Fibroblast of pulmonary artery (primary cell): Measurements from ENCODE around the gene SCCPDH.
"Not testable (repeated sequence)": the region's sequence is repeated elsewhere in the genome, so short reads cannot be mapped to it uniquely, and the experiment has no call there.

Experiments
- DNase-seq: peaks from one replicate; pipeline ENCODE4 v3.0.0-alpha.2; 2010; ENCODE audit warnings: low read depth
- H3K4me3 ChIP-seq: replicated peaks from 2 replicates; pipeline ENCODE4 v1.5.1; 2011; ENCODE audit warnings: low read depth, mild to moderate bottlenecking, control low read depth, low read length, moderate library complexity
- TF ChIP-seq, protein P1 (sequence below): IDR thresholded peaks from 2 replicates; pipeline ENCODE4 v1.5.1; 2011; ENCODE audit warnings: mild to moderate bottlenecking, control low read depth, low read length, inconsistent platforms; ENCODE audit errors: missing control alignments

Gene SCCPDH

DNA sequence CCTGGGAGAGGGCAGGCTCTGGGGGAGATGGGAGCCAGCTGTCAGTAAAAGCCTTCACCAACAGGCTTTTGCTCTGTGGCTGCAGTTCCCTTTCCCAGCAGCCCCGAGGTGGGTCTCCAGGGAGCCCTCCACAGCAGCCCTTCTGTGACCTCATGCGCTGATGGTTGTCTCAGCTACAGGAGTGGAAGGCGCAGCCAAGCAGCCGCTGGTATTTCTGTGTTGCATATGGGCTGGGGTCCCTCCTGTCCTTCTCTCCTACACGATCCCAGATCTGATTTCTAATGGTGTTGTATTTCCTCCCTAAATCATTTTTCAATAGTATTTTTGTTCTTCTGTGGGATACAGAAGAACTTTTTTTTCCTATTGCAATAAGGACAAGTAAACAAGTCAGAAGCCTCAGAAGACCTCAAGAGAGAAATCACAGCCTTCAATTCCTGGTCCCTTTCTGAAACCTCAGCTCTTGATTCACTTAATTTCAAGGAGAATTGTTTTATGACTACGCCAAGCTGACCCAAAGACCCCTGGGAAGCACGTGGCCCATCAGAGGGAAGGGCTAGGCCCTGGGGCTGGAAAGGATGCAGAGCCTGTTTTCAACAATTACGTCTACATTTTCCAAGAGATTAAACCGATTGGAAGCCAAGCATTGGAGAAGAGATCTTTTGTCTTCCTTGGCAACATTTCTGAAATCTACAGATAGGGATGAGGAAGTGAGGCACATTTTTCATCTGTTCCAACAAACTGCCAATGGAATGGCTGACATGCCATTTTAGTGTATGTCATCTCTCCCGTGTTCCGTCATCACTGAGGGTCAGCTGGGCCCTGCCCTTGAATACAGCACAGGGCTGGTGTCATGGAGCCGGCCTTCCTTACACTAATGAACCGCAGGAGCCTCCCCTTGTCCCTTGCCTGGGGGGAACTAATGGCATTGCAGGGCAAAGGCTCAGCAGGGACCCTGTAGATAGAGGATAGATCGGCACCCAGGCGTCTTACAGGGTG, 42.0 kb upstream of the SCCPDH start:
- H3K4me3 ChIP-seq, result no peak overlapping the region
- peak; percentile 39 for DNase-seq
- TF ChIP-seq, protein P1, sequence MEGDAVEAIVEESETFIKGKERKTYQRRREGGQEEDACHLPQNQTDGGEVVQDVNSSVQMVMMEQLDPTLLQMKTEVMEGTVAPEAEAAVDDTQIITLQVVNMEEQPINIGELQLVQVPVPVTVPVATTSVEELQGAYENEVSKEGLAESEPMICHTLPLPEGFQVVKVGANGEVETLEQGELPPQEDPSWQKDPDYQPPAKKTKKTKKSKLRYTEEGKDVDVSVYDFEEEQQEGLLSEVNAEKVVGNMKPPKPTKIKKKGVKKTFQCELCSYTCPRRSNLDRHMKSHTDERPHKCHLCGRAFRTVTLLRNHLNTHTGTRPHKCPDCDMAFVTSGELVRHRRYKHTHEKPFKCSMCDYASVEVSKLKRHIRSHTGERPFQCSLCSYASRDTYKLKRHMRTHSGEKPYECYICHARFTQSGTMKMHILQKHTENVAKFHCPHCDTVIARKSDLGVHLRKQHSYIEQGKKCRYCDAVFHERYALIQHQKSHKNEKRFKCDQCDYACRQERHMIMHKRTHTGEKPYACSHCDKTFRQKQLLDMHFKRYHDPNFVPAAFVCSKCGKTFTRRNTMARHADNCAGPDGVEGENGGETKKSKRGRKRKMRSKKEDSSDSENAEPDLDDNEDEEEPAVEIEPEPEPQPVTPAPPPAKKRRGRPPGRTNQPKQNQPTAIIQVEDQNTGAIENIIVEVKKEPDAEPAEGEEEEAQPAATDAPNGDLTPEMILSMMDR, result no peak

DNA sequence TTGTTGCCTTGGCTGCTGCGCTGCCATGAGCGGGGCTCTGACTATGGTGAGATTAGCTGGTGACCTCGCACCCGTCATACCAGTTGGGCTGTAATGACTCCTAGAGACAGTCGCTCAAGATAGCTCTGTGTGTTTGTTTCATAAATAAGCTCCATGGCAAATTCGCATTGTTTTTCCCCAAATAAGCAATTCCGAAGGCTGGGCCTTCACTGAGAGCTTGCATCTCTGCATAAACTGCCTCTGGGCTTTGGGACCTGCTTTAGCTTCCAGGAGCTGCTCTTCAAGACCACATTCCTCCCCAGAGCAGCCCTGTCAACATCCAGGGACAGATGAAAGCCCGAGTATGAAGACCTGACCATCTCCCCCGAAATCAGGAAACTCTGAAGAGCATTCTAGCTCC, 40.7 kb upstream of the SCCPDH start:
- no peak for DNase-seq
- H3K4me3 ChIP-seq, result no peak overlapping the region
- TF ChIP-seq, protein P1, result no peak

DNA sequence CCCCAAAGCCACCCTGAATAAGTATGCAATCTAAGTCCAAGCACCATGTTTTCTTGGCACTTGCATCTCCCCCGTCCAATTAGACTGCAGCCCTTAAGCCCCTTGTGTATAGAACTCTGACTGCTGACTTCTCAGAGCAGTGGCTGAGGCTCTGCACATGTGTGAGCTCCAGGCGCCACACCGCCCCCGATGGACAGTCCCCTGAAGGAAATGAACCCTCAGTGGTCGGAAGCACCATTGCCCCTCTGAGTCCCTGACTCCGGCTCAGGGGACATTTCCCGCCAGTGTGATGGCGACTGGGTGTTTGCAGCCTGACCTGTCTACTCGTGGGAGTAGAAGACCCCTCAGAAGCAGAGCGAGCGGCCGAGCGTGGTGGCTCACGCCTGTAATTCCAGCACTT, 37.2 kb upstream of the SCCPDH start:
- DNase-seq, result no peak
- TF ChIP-seq, protein P1, result no peak
- no peak overlapping the region for H3K4me3 ChIP-seq

DNA sequence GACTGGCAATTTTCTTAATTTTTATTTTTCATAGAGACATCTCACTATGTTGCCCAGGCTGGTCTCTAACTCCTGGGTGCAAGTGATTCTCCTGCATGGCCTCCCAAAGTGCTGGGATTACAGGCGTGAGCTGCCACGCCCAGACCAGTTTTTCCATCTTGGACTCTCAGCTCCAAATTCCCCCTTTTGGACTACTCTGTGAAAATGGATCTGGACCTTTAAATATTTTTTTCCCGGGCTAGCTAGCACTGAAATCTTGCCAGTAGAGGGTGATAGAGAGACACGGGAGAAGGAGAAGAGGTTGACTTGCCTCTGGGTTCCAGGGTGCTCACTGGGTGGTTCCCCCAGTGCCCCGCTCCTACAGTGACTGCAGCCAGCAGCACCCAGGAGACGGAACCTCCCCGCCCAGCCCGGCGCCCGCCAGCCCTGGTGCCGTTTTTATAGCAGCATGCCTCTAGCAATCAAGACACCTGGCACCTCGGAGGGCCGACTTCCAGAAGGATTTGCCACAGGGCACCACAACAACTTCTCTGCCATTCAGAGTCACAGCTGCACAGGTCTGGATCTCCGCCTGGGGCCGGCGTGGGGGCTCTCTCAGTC, 34.7 kb upstream of the SCCPDH start:
- TF ChIP-seq, protein P1, result peak; percentile 87
- peak; percentile 74 for DNase-seq
- H3K4me3 ChIP-seq, result peak overlapping the region; percentile 36

DNA sequence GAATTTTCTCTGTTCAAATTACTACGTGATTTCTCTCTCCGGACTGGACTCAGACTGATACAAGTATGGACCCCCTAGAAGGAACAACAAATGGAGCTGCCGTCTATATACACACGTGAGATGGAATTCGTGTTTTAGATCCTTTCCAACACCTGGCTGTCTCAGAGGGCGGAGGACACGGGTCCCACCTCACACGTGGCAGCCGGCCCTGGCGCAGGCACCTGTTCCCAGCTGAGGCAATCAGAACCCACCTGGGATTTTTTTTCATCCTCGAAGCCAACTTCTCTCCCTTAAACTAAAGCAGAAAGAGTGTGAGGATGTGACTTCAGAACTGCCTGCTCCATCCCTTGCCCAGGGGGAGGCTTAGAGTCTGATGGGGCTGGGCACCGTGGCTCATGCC, 34.1 kb upstream of the SCCPDH start:
- TF ChIP-seq, protein P1, result no peak
- no peak overlapping the region for H3K4me3 ChIP-seq
- DNase-seq, result no peak

DNA sequence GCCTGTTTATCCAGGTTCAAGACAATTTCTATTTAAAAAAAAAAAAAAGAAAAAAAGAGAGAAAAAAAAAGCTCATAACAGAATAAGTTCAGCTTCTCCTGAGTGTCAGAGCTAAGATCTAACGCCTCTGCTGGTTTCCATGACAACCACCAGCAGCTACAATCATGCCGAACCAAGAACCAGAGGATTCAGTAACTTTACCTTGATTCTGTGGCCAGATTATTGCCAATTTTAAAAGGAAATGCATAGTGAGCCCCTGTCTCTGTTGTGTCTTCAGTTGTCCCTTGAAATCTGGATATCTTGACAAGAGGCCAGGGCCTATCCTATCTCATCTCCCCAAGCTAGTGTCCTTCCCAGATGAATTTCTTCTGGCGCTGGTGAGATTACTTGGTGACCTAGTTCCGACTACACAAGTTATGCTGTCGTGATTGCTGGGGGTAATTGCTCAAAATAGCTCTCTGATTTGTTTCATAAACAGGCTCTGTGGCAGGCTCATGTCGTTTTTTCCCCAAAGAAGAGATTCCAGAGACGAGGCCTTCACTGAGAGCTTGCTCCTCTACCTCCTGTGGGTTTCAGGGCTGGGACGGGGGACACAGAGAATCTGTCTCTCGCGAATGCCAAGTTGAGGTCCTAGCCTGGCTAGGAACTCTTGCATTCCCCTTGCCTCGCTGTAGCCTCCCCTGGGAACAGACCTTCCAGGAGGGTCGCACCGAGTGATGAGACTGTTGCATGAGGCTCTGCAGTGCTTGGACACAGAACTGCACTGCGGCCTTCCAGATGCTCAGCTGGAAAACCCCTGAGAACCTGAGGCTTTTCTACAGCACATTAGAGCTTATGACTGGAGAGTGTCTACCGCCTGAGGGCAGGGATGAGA, 32.4 kb upstream of the SCCPDH start:
- H3K4me3 ChIP-seq, result no peak overlapping the region
- TF ChIP-seq, protein P1, result no peak
- DNase-seq, result no peak

DNA sequence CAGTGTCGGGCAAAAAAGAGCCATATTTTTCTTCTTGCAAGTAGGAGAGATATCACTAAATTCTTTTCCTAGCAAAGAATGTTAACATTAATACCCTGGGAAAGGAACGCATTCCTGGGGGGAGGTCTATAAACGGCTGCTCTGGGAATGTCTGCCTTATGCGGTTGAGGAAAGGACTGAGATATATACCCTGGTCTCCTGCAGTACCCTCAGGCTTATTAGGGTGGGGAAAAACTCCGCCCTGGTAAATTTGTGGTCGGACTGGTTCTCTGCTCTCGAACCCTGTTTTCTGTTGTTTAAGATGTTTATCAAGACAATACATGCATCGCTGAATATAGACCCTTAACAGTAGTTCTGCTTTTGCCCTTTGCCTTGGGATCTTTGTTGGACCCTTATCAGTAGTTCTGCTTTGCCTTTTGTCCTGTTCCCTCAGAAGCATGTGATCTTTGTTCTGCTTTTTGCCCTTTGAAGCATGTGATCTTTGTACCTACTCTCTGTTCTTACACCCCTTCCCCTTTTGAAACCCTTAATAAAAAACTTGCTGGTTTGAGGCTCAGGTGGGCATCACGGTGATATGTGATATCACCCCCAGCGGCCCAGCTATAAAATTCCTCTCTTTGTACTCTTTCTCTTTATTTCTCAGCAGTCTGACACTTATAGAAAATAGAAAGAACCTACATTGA, 29.9 kb upstream of the SCCPDH start:
- not testable (repeated sequence) for H3K4me3 ChIP-seq, DNase-seq
